Ovary (tissue), 9 donors: ENCODE results near the gene SLC29A3. TPM values are rescaled to one million over a fixed set of nuclear protein-coding genes. Genes with fewer than 3 reads are reported as not detected.
"Not testable (repeated sequence)": the region's sequence is repeated elsewhere in the genome, so short reads cannot be mapped to it uniquely, and the experiment has no call there.

Source experiments
- DNase-seq, 5 donors: peaks; one replicate each; pipeline ENCODE4 v3.0.0-alpha.2; 2019 to 2020
- H3K27ac ChIP-seq, 2 donors: fragments of 200-600 bp; one replicate each; pipeline versions ENCODE4 v1.5.1 to v1.8.0; 2019 to 2022
- H3K27me3 ChIP-seq: fragments of 200-600 bp; one replicate; pipeline ENCODE4 v1.8.0; 2022
- H3K36me3 ChIP-seq: fragments of 200-600 bp; sonication (generic); one replicate; pipeline ENCODE4 v1.5.1; 2019
- H3K4me1 ChIP-seq: one replicate; pipeline ENCODE4 v1.8.1; 2013; ENCODE audit warnings: mild to moderate bottlenecking, moderate library complexity; ENCODE audit not compliant: insufficient read depth
- H3K4me3 ChIP-seq: fragments of 200-600 bp; sonication (generic); one replicate; pipeline ENCODE4 v1.5.1; 2017
- H3K9me3 ChIP-seq, 2 donors: fragments of 200-600 bp in 1 of 2; sonication (generic) in 1 of 2; one replicate each; pipeline versions ENCODE4 v1.5.1 to v1.8.1; 2013 to 2019; ENCODE audit warnings: mild to moderate bottlenecking in 1 of 2, moderate library complexity in 1 of 2
- EP300 ChIP-seq: sonication (generic); formaldehyde crosslinking; IDR thresholded peaks from one replicate; pipeline ENCODE4 v1.6.1; 2017; ENCODE audit warnings: antibody characterized with exemption
- POLR2A ChIP-seq: fragments of 450-650 bp; IDR thresholded peaks from one replicate; pipeline ENCODE4 v1.6.1; 2017; ENCODE audit warnings: antibody characterized with exemption, mild to moderate bottlenecking, moderate library complexity
- WGBS, 3 donors: extraction: QIAGEN DNeasy Blood & Tissue Kit in 1 of 3; methylation state at CpG; one replicate each; pipeline versions ENCODE4 v1.1.5 to v1.1.7; 2013 to 2017; 5-methylcytosine and 5-hydroxymethylcytosine counted together
- intact Hi-C, 4 donors: fragments of 100-400 bp; cut with DNase I; formaldehyde crosslinking; loops; one replicate each; pipeline versions ENCODE4 v1.11.0 to v1.15.1; 2022 to 2023
- polyA plus RNA-seq, 2 donors: library from polyadenylated mRNA; stranded (reverse); fragments of 200-250 nt in 1 of 2; fragments of 350-450 nt in 1 of 2; fragmentation: Illumina TruSeq in 1 of 2; extraction: RNeasy Lipid Tissue Mini Kit (QIAGEN cat#74804) in 1 of 2; gene quantifications; one replicate each; pipeline ENCODE4 v1.2.3, GENCODE V29; 2013 to 2014
- total RNA-seq, 7 donors: library from RNA; depleted of rRNA in 2 of 7; stranded (reverse); fragments of >200 nt in 2 of 7; fragmentation: NEBNext Ultra II Directional in 3 of 7; extraction: Animal tissue kit (Norgen Biotek cat#: 25700) in 3 of 7; gene quantifications; one replicate each; pipeline versions ENCODE4 v1.1.0 to v1.2.4, GENCODE V29; 2016 to 2023
- TF ChIP-seq, protein P1 (sequence below), 3 donors: fragments of 450-650 bp in 2 of 3; fragments of 200-600 bp in 1 of 3; IDR thresholded peaks; one replicate each; pipeline versions ENCODE4 v1.5.1 to v1.8.0; 2016 to 2022; ENCODE audit warnings: antibody characterized with exemption in 3 of 3, mild to moderate bottlenecking in 1 of 3
- donor health status: DM: no; HTN: no; CAD: no; lungs with moderate emphysema.
- donor health status: DM: no; HTN: no; CAD: no.
- donor health status: Bipolar disorder and iron deficiency.
- donor health status: DM: yes; HTN: yes; CAD: no.
- donor health status: DM: no; HTN: no; CAD: no.
- donor health status: DM: yes; HTN: yes; CAD: no.

Gene SLC29A3
- total and polyA plus RNA-seq, 9 donors, result 10.1 to 18.3 (median 15.5) TPM

DNA sequence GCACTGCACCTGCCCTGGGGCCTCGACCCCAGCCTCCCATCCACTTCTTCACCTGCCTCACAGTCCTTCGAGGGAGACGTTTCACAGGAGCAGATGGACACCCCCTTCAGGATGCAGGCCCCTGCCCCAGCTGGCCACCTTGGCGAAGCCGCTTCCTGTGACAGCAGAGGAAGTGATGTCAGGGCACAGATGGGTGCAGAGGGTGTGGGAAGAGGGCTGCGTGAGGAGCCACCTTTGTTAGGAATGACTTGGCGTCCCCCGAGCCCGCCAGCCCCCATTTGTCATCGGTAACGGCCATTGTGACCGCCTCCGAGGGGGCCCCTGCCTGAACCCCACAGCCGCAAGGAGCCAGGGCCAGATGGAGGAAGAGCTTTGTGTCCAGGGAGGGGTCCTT is 47.4 kb upstream of the SLC29A3 start:
- Histone ChIP-seq H3K9me3 (no peaks in the 10 kb centered on the region), H3K36me3 (no peaks in the 10 kb centered on the region), H3K27ac (no peak overlapping the region), H3K4me1 (peaks cover 5% of the 10 kb centered on the region), H3K27me3 (no peaks in the 10 kb centered on the region), H3K4me3 (no peak overlapping the region)
- intact Hi-C loops, result no loop called here
- DNase-seq, result no peak
- no peak for TF ChIP-seq EP300
- TF ChIP-seq, protein P1, sequence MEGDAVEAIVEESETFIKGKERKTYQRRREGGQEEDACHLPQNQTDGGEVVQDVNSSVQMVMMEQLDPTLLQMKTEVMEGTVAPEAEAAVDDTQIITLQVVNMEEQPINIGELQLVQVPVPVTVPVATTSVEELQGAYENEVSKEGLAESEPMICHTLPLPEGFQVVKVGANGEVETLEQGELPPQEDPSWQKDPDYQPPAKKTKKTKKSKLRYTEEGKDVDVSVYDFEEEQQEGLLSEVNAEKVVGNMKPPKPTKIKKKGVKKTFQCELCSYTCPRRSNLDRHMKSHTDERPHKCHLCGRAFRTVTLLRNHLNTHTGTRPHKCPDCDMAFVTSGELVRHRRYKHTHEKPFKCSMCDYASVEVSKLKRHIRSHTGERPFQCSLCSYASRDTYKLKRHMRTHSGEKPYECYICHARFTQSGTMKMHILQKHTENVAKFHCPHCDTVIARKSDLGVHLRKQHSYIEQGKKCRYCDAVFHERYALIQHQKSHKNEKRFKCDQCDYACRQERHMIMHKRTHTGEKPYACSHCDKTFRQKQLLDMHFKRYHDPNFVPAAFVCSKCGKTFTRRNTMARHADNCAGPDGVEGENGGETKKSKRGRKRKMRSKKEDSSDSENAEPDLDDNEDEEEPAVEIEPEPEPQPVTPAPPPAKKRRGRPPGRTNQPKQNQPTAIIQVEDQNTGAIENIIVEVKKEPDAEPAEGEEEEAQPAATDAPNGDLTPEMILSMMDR (IDR thresholded peaks at IDR 0.05), result no peak
- no peak for TF ChIP-seq POLR2A
- WGBS, 3 donors, result 82 to 85% (median 85%) methylated on average over 14 of the region's 14 CpGs

DNA sequence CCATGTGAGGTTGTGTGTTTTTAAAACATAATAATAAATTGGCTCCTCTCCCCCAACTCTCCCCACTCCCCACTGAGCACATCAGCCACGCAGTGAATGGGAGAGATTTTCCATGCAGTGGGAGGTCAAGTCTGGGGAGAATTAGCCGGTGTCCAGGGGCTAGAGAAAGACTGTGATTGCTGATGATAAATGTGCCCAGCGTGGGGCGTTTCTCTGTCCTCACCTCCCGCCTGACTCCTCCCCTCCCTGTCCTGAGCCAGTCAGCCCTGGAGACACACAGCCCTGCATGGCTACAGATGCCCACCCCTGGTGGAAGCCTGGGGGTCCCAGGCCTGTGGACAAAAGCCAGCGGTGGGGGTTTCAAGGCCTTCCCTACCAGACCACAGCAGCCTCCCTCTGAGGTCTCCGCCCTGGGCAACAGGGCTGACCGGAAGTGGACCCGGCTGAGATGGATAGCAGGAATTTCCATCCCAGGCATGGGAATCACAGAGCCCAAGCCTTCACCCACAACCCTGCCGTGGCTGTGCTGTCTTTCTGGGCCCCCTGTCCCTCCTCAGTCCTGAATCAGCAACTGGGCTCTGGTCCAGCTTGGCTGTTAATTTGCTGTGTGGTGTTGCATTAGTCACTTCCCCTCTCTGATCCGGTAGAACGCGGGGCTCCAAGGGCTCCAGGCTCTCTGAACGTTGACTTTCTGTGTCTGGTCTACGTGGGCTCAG is 46.8 kb upstream of the SLC29A3 start:
- 49 to 63% (median 59%) methylated on average over 15 of the region's 15 CpGs for WGBS, 3 donors
- Histone ChIP-seq H3K27ac (no peak overlapping the region), H3K27me3 (no peaks in the 10 kb centered on the region), H3K4me1 (peaks cover 5% of the 10 kb centered on the region), H3K9me3 (no peaks in the 10 kb centered on the region), H3K36me3 (no peaks in the 10 kb centered on the region), H3K4me3 (no peak overlapping the region)
- intact Hi-C loops, result no loop called here
- TF ChIP-seq POLR2A, result no peak
- TF ChIP-seq, protein P1 (IDR thresholded peaks at IDR 0.05), result no peak
- TF ChIP-seq EP300, result no peak
- DNase-seq, result no peak

DNA sequence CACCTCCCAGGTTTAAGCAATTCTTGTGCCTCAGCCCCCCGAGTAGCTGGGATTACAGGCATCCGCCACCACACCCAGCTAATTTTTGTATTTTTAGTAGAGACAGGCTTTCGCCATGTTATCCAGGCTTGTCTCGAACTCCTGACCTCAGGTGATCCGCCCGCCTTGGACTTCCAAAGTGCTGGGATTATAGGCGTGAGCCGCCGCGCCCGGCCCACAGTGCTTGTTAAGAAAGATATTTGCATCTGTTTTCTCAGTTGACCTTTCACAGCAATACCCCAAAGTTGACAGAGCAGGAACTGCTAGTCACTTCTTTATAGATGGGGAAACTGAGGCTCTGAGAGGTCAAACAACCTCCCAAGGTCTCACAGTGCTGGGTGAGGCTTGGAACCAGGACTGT is 46.1 kb upstream of the SLC29A3 start:
- 86 to 93% (median 90%) methylated on average over 11 of the region's 11 CpGs for WGBS, 3 donors
- DNase-seq, H3K4me1 ChIP-seq, H3K9me3 ChIP-seq, H3K4me3 ChIP-seq, H3K36me3 ChIP-seq, H3K27ac ChIP-seq, intact Hi-C loops, H3K27me3 ChIP-seq: not testable (repeated sequence)

DNA sequence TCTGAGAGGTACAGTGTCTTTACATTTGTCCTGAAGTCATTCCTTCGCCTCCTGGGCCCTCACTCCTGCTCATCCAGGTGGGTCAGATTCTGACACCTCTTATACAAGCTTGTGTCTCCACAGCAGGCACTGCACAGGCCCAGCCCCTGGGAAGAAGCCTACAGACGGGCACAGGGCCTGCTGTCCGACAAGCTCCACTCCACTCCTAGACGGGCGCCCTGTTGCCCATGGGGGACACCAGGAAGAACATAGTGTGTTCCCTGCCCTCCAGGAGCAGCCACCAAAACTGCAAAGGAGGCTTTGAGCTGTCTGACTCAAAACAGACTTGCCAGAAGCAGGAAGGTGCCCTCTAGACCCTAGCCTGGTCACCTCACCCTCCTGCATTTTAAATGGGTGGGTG is 45.6 kb upstream of the SLC29A3 start:
- no peaks in the 10 kb centered on the region for H3K9me3 ChIP-seq
- intact Hi-C loops, result no loop called here
- H3K27me3 ChIP-seq, result no peaks in the 10 kb centered on the region
- WGBS, 3 donors, result 95 to 97% (median 96%) methylated on average over 5 of the region's 5 CpGs
- H3K27ac ChIP-seq, result no peak overlapping the region
- H3K4me1 ChIP-seq, result peaks cover 5% of the 10 kb centered on the region
- no peak overlapping the region for H3K4me3 ChIP-seq
- H3K36me3 ChIP-seq, result no peaks in the 10 kb centered on the region
- DNase-seq, result no peak
- TF ChIP-seq EP300 (no peak), POLR2A (no peak)
- TF ChIP-seq, protein P1 (IDR thresholded peaks at IDR 0.05), result no peak

DNA sequence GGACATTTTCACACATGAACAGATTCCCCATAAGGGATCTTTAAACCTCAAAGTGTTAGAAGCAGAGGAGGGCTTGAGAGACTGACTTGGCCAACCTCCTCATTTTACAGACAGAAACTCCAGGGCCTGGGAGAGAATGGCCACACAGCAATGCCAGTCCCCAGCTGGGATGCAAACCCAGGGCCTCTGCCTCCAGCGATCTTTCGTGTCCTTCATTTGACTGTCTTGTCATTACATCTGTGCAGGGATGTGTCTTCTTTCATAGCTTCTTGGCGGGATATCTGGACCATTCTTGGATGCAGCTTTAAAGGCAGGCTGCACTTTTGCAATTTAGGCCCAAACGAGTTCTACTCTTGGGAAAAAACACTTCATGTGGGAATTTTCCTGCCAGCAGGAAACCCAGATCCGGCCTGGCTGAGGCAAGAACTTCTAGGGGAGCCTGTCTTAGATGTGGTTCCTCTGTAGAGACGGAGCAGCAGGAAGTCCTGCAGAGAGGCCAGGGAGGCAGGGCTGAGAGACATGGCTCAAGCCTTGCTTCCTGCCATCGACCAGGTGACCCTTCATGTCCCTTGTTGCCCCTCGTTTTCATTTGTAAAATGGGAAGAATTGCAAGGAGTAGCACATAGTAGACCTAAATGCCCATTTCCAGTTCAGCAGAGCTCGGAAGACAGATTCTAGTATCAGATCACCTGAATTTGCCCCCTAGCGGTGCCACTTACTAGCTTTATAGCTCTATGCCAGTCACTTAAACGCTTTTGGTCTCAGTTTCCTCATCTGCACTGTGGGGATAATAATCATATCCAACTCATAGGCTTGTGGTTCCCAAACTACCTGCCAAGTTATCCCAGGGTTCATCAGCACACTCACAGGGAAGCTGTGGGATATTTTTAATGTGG is 43.9 kb upstream of the SLC29A3 start:
- H3K27me3 ChIP-seq, result no peaks in the 10 kb centered on the region
- H3K9me3 ChIP-seq, result no peaks in the 10 kb centered on the region
- no peak overlapping the region for H3K27ac ChIP-seq
- TF ChIP-seq, protein P1 (IDR thresholded peaks at IDR 0.05), result no peak
- TF ChIP-seq POLR2A (no peak), EP300 (no peak)
- H3K4me3 ChIP-seq, result no peak overlapping the region
- H3K4me1 ChIP-seq, result peaks cover 1% of the 10 kb centered on the region
- H3K36me3 ChIP-seq, result no peaks in the 10 kb centered on the region
- no peak for DNase-seq
- WGBS, 3 donors, result 83 to 89% (median 88%) methylated on average over 11 of the region's 11 CpGs
- intact Hi-C loops, result loop anchor here in 1 of 4 donors (5.0 kb wide), 1 partner anchor 63 kb away; the partner anchor contains the start of gene UNC5B
